H1 (cell line): ENCODE measurements around the gene TMEM178B. TPM values are rescaled to one million over a fixed set of nuclear protein-coding genes. Genes with fewer than 3 reads are reported as not detected.

Experiments used
- CTCF ChIA-PET: fragments of 300-600 bp; sonication (Branson Sonifier 250); formaldehyde crosslinking; loops from one replicate; lab custom pipeline; 2021; ENCODE audit not compliant: partially characterized antibody; lab: Charles Lee
- POLR2A ChIA-PET: fragments of 300-600 bp; sonication (Branson Sonifier 250); formaldehyde crosslinking; loops from one replicate; lab custom pipeline; 2021; ENCODE audit warnings: inconsistent platforms; ENCODE audit not compliant: partially characterized antibody; lab: Charles Lee
- DNase-seq, 2 experiments: peaks; one replicate each; pipeline versions ENCODE4 v3.0.0 to v3.0.0-alpha.2; 2010 to 2022; ENCODE audit warnings: low spot score in 2 of 2, low read depth in 1 of 2, mixed read lengths in 1 of 2
- FAIRE-seq: peaks from 2 replicates; lab custom pipeline; 2011; peaks lifted over from hg19 to GRCh38; lab: Jason Lieb, UNC
- H2AFZ ChIP-seq: 2 replicates; pipeline ENCODE4 v1.8.1; 2012; ENCODE audit warnings: low read length, inconsistent platforms
- H2AK5ac ChIP-seq: 2 replicates; pipeline ENCODE4 v1.6.1; 2013; ENCODE audit warnings: low read depth, low read length
- H2BK120ac ChIP-seq: replicated peaks from 2 replicates; pipeline ENCODE3; 2013; ENCODE audit warnings: low read depth, low read length, inconsistent platforms
- H2BK12ac ChIP-seq: 2 replicates; pipeline ENCODE4 v1.6.1; 2013; ENCODE audit warnings: low read depth, low read length
- H2BK15ac ChIP-seq: 2 replicates; pipeline ENCODE4 v1.6.1; 2013; ENCODE audit warnings: low read length
- H2BK20ac ChIP-seq: 2 replicates; pipeline ENCODE4 v1.6.1; 2013; ENCODE audit warnings: low read length
- H2BK5ac ChIP-seq: 2 replicates; pipeline ENCODE4 v1.6.1; 2013; ENCODE audit warnings: low read depth, low read length
- H3K14ac ChIP-seq: 2 replicates; pipeline ENCODE4 v1.6.1; 2013; ENCODE audit warnings: inconsistent platforms; ENCODE audit not compliant: insufficient read length
- H3K18ac ChIP-seq: 2 replicates; pipeline ENCODE4 v1.6.1; 2013; ENCODE audit warnings: low read length; ENCODE audit errors: extremely low read depth
- H3K23ac ChIP-seq: 2 replicates; pipeline ENCODE4 v1.6.1; 2013; ENCODE audit warnings: inconsistent platforms; ENCODE audit not compliant: insufficient read length
- H3K23me2 ChIP-seq: 2 replicates; pipeline ENCODE4 v1.6.1; 2013; ENCODE audit warnings: low read depth, low read length
- H3K27ac ChIP-seq: 2 replicates; pipeline ENCODE4 v1.6.1; 2011; ENCODE audit warnings: low read depth, low read length, inconsistent platforms
- H3K27me3 ChIP-seq, 4 experiments: replicated peaks in 1 of 4; 1 replicate in 1 of 4; 2 replicates in 3 of 4; pipeline versions ENCODE4 v1.6.1 to v1.8.1; 2011 to 2013; ENCODE audit warnings: low read length in 3 of 4, mild to moderate bottlenecking in 3 of 4, inconsistent platforms in 2 of 4, mixed read lengths in 2 of 4, moderate library complexity in 1 of 4; ENCODE audit not compliant: control insufficient read depth in 3 of 4, insufficient read depth in 3 of 4; ENCODE audit errors: extremely low read depth in 1 of 4
- H3K36me3 ChIP-seq, 4 experiments: 2 replicates each; pipeline versions ENCODE4 v1.6.1 to v1.8.1; 2011 to 2013; ENCODE audit warnings: mild to moderate bottlenecking in 4 of 4, low read length in 3 of 4, moderate library complexity in 2 of 4, control low read depth in 1 of 4, inconsistent platforms in 1 of 4; ENCODE audit not compliant: insufficient read depth in 4 of 4, control insufficient read depth in 2 of 4
- H3K4ac ChIP-seq: replicated peaks from 2 replicates; pipeline ENCODE3; 2013; ENCODE audit warnings: low read length, low read depth, mixed read lengths, inconsistent platforms; ENCODE audit not compliant: insufficient read length
- H3K4me1 ChIP-seq, 4 experiments: replicated peaks in 1 of 4; 1 replicate in 1 of 4; 2 replicates in 3 of 4; pipeline versions ENCODE4 v1.6.1 to v1.8.1; 2011 to 2013; ENCODE audit warnings: low read length in 3 of 4, inconsistent platforms in 2 of 4, mixed read lengths in 1 of 4; ENCODE audit not compliant: insufficient read depth in 4 of 4, control insufficient read depth in 3 of 4
- H3K4me2 ChIP-seq, 2 experiments: 2 replicates each; pipeline versions ENCODE4 v1.6.1 to v1.8.1; 2011 to 2013; ENCODE audit warnings: low read depth in 2 of 2, low read length in 2 of 2, control low read depth in 1 of 2, inconsistent platforms in 1 of 2, mild to moderate bottlenecking in 1 of 2; ENCODE audit not compliant: insufficient read depth in 1 of 2
- H3K4me3 ChIP-seq, 4 experiments: fragments of 200-600, 300-600 bp in 1 of 4; sonication (generic), shearing (Covaris generic), sonication (Bioruptor Twin) in 1 of 4; 2 replicates each; pipeline versions ENCODE4 v1.5.1 to v1.8.1; 2011 to 2016; ENCODE audit warnings: low read length in 4 of 4, low read depth in 3 of 4, control low read depth in 2 of 4, inconsistent platforms in 2 of 4, mild to moderate bottlenecking in 2 of 4, mixed read lengths in 1 of 4, moderate library complexity in 1 of 4; ENCODE audit not compliant: insufficient read depth in 2 of 4; ENCODE audit errors: extremely low read depth in 1 of 4
- H3K56ac ChIP-seq: replicated peaks from 2 replicates; pipeline ENCODE3; 2013; ENCODE audit warnings: low read depth, mild to moderate bottlenecking, mixed read lengths, low read length, inconsistent platforms; ENCODE audit not compliant: insufficient read length
- H3K79me1 ChIP-seq: 2 replicates; pipeline ENCODE4 v1.6.1; 2013; ENCODE audit warnings: low read depth, low read length, control low read depth
- H3K79me2 ChIP-seq, 2 experiments: 2 replicates each; pipeline versions ENCODE4 v1.6.1 to v1.8.1; 2012 to 2013; ENCODE audit warnings: low read length in 2 of 2, mild to moderate bottlenecking in 2 of 2, inconsistent platforms in 1 of 2; ENCODE audit not compliant: insufficient read depth in 2 of 2, control insufficient read depth in 1 of 2
- H3K9ac ChIP-seq, 4 experiments: replicated peaks in 1 of 4; 1 replicate in 1 of 4; 2 replicates in 3 of 4; pipeline versions ENCODE4 v1.6.1 to v1.8.1; 2011 to 2013; ENCODE audit warnings: low read depth in 3 of 4, low read length in 3 of 4, control low read depth in 2 of 4, mild to moderate bottlenecking in 2 of 4, moderate library complexity in 2 of 4, inconsistent platforms in 1 of 4; ENCODE audit errors: extremely low read depth in 1 of 4
- H3K9me3 ChIP-seq, 2 experiments: 2 replicates each; pipeline versions ENCODE4 v1.6.1 to v1.8.1; 2012 to 2013; ENCODE audit warnings: mild to moderate bottlenecking in 2 of 2, moderate library complexity in 2 of 2, control low read depth in 1 of 2, inconsistent platforms in 1 of 2, low read depth in 1 of 2, low read length in 1 of 2, mixed read lengths in 1 of 2; ENCODE audit not compliant: insufficient read depth in 2 of 2
- H4K20me1 ChIP-seq, 2 experiments: replicated peaks in 1 of 2; 2 replicates each; pipeline versions ENCODE3 to v1.8.1; 2011 to 2013; ENCODE audit warnings: inconsistent platforms in 2 of 2, low read length in 2 of 2, mild to moderate bottlenecking in 1 of 2; ENCODE audit not compliant: insufficient read depth in 2 of 2, control insufficient read depth in 1 of 2
- H4K5ac ChIP-seq: 2 replicates; pipeline ENCODE4 v1.6.1; 2013; ENCODE audit warnings: low read length, low read depth, mixed read lengths, inconsistent platforms; ENCODE audit not compliant: insufficient read length
- H4K8ac ChIP-seq: 2 replicates; pipeline ENCODE4 v1.8.0; 2013; ENCODE audit warnings: mild to moderate bottlenecking, moderate library complexity, low read length, inconsistent platforms; ENCODE audit not compliant: insufficient read depth; ENCODE audit errors: extremely low read depth
- H4K91ac ChIP-seq: replicated peaks from 2 replicates; pipeline ENCODE3; 2013; ENCODE audit warnings: low read length, mixed read lengths, inconsistent platforms; ENCODE audit not compliant: insufficient read length
- CBX5 ChIP-seq: fragments of 300-800, 300-1000 bp; sonication (generic); IDR thresholded peaks from 2 replicates; pipeline ENCODE4 v1.7.1; 2016; ENCODE audit warnings: antibody characterized with exemption, low read length, low read depth
- CTBP2 ChIP-seq: IDR thresholded peaks from 2 replicates; pipeline ENCODE4 v1.7.0; 2011; ENCODE audit warnings: borderline replicate concordance, mild to moderate bottlenecking, moderate library complexity, mixed read lengths, low read length; ENCODE audit not compliant: insufficient read depth, insufficient read length
- EP300 ChIP-seq, 2 experiments: IDR thresholded peaks; 1 replicate in 1 of 2; 2 replicates in 1 of 2; pipeline ENCODE4 v1.6.1; 2011 to 2012; ENCODE audit warnings: low read depth in 2 of 2, low read length in 2 of 2, mild to moderate bottlenecking in 2 of 2, borderline replicate concordance in 1 of 2, inconsistent platforms in 1 of 2, moderate library complexity in 1 of 2
- HDAC2 ChIP-seq, 2 experiments: fragments of 300-600 bp in 1 of 2; sonication (generic) in 1 of 2; IDR thresholded peaks; 2 replicates each; pipeline ENCODE4 v1.6.1; 2011 to 2012; ENCODE audit warnings: low read depth in 2 of 2, low read length in 2 of 2, mild to moderate bottlenecking in 2 of 2, moderate library complexity in 2 of 2, borderline replicate concordance in 1 of 2, inconsistent platforms in 1 of 2
- JUN ChIP-seq: IDR thresholded peaks from 2 replicates; pipeline ENCODE4 v1.6.1; 2011; ENCODE audit warnings: low read depth, mild to moderate bottlenecking, improper control_type of control experiment, low read length
- MAFK ChIP-seq: IDR thresholded peaks from 2 replicates; pipeline ENCODE4 v1.6.1; 2012; ENCODE audit warnings: low read depth, mild to moderate bottlenecking, improper control_type of control experiment, low read length
- NRF1 ChIP-seq: IDR thresholded peaks from 2 replicates; pipeline ENCODE4 v1.6.1; 2011; ENCODE audit warnings: mild to moderate bottlenecking, low read depth, low read length, improper control_type of control experiment
- SP2 ChIP-seq: IDR thresholded peaks from 2 replicates; pipeline ENCODE4 v1.6.1; 2012; ENCODE audit warnings: mild to moderate bottlenecking, low read length, inconsistent platforms
- SP4 ChIP-seq: IDR thresholded peaks from 2 replicates; pipeline ENCODE4 v1.6.1; 2012; ENCODE audit warnings: low read length, inconsistent platforms
- SUZ12 ChIP-seq: fragments of 200-600 bp; sonication (generic); IDR thresholded peaks from 2 replicates; pipeline ENCODE4 v1.6.1; 2012; ENCODE audit warnings: mild to moderate bottlenecking, inconsistent platforms, low read length, moderate library complexity, mixed read lengths
- TCF12 ChIP-seq: IDR thresholded peaks from 2 replicates; pipeline ENCODE4 v1.6.1; 2011; ENCODE audit warnings: low read depth, mild to moderate bottlenecking, low read length
- USF2 ChIP-seq: IDR thresholded peaks from 2 replicates; pipeline ENCODE4 v1.6.1; 2011; ENCODE audit warnings: low read length, improper control_type of control experiment
- YY1 ChIP-seq: IDR thresholded peaks from 2 replicates; pipeline ENCODE4 v1.6.1; 2011; ENCODE audit warnings: low read depth, mild to moderate bottlenecking, low read length
- WGBS, 2 experiments: shearing (Covaris generic) in 1 of 2; methylation state at CpG; one replicate each; pipeline versions ENCODE4 v1.1.6 to v1.1.7; 2013 to 2015; ENCODE audit warnings: low lambda C conversion rate in 2 of 2, mixed read lengths in 2 of 2, inconsistent platforms in 1 of 2, low coverage in 1 of 2, missing lambda C conversion rate in 1 of 2; ENCODE audit not compliant: insufficient replicate concordance in 2 of 2, insufficient coverage in 1 of 2, insufficient read length in 1 of 2; ENCODE audit errors: extremely low coverage in 1 of 2, missing lambda C conversion rate in 1 of 2; 5-methylcytosine and 5-hydroxymethylcytosine counted together
- polyA plus RNA-seq, 7 experiments: library from polyadenylated mRNA; depleted of rRNA in 3 of 7; stranded (reverse) in 5 of 7; unstranded in 2 of 7; fragments of >200 nt in 5 of 7; fragments of 200-250 nt in 2 of 7; gene quantifications; 1 replicate in 5 of 7; 2 replicates in 1 of 7; 4 replicates in 1 of 7; pipeline versions ENCODE4 v1.2.1 to v1.2.3, GENCODE V29; 2011 to 2013; ENCODE audit warnings: missing spikeins in 2 of 7, mixed read lengths in 2 of 7
- total RNA-seq: library from RNA; stranded (reverse); fragmentation: NEBNext Ultra II Directional; extraction: Animal tissue kit (Norgen Biotek cat#: 25700); gene quantifications from 2 replicates; pipeline ENCODE4 v1.2.1, GENCODE V29; 2021

The TMEM178B gene
- total and polyA plus RNA-seq, 2 of the 8 experiments (the other 6 are each of a cell fraction or from before 2014, with no cell fraction given): 5.3 to 18.1 TPM

GRCh38 chr7:141213226-141213625, 139.4 kb downstream of the TMEM178B start:
- H3K14ac ChIP-seq: no peak overlapping the region
- peaks cover 14 to 35% (median 24%) of the 10 kb centered on the region in 4 experiments for H3K4me1 ChIP-seq
- H3K79me1 ChIP-seq: peaks cover 7% of the 10 kb centered on the region
- H3K9ac ChIP-seq: no peak overlapping the region
- H4K20me1 ChIP-seq: peaks cover 0 to 3% of the 10 kb centered on the region in 2 experiments
- H3K23me2 ChIP-seq: no peaks in the 10 kb centered on the region
- no peak overlapping the region for H4K91ac ChIP-seq
- no peak overlapping the region for H2AK5ac ChIP-seq
- no peak for DNase-seq
- H3K36me3 ChIP-seq: no peaks in the 10 kb centered on the region
- H3K4me3 ChIP-seq: no peak overlapping the region
- H4K8ac ChIP-seq: no peak overlapping the region
- H2BK20ac ChIP-seq: no peak overlapping the region
- H2BK5ac ChIP-seq: no peak overlapping the region
- H2BK120ac ChIP-seq: no peak overlapping the region
- WGBS, 2 experiments: 96% methylated on average over 2 of the region's 2 CpGs; no CpG with 5 or more reads in 1 of the 2 experiments
- CTCF ChIA-PET: interaction anchor here (0.6 to 1.7 kb wide), 6 partner anchors 13 to 462 kb away, joined by 3 to 5 read pairs (median 3); no protein-coding TSS in a partner anchor
- no peak overlapping the region for H2AFZ ChIP-seq
- H2BK12ac ChIP-seq: no peak overlapping the region
- no peak for FAIRE-seq
- no peak overlapping the region for H3K56ac ChIP-seq
- no peak overlapping the region for H2BK15ac ChIP-seq
- H4K5ac ChIP-seq: no peak overlapping the region
- H3K4ac ChIP-seq: no peak overlapping the region
- H3K23ac ChIP-seq: no peak overlapping the region
- POLR2A ChIA-PET: interaction anchor here (1.0 kb wide), 1 partner anchor 26 kb away, joined by 3 read pairs; no protein-coding TSS in a partner anchor
- H3K18ac ChIP-seq: no peak overlapping the region
- H3K27me3 ChIP-seq: no peaks in the 10 kb centered on the region
- H3K4me2 ChIP-seq: no peak overlapping the region
- H3K27ac ChIP-seq: no peak overlapping the region
- no peaks in the 10 kb centered on the region for H3K79me2 ChIP-seq
- H3K9me3 ChIP-seq: no peaks in the 10 kb centered on the region
- TF ChIP-seq YY1: no peak
- no peak for TF ChIP-seq EP300 (IDR thresholded peaks at IDR 0.05; ENCODE audit: borderline replicate concordance in 1 of 2, low read depth in 2 of 2, low read length in 2 of 2)
- no peak for TF ChIP-seq HDAC2 (IDR thresholded peaks at IDR 0.05; ENCODE audit: borderline replicate concordance in 1 of 2, low read depth in 2 of 2, low read length in 2 of 2)
- no peak for TF ChIP-seq SP4
- no peak for TF ChIP-seq CBX5
- TF ChIP-seq MAFK: no peak
- no peak for TF ChIP-seq SP2
- no peak for TF ChIP-seq JUN
- TF ChIP-seq SUZ12: no peak
- TF ChIP-seq USF2: no peak
- TF ChIP-seq NRF1: no peak
- no peak for TF ChIP-seq CTBP2
- no peak for TF ChIP-seq TCF12
